HS-5 (cell line): ENCODE data around the gene EMP1.
A peak's percentile ranks its signal among the peaks of the same experiment; 100 is the strongest.

Experiments used
- DNase-seq: peaks from one replicate; pipeline ENCODE4 v3.0.0-alpha.2; 2012; ENCODE audit warnings: low read depth

EMP1 gene

GRCh38 chr12:13196130-13196921 lies at the start of gene EMP1:
TSS of gene EMP1 (plus strand) at chr12:13196726. CDS start at chr12:13211511, 14,785 bp downstream.
- peak; percentile 100 for DNase-seq

- no peak for DNase-seq
Observed at GRCh38 chr12:13147688-13148484, 48.6 kb upstream of the EMP1 start.

GRCh38 chr12:13148485-13148847 lies 48.1 kb upstream of the EMP1 start:
- DNase-seq = no peak

- DNase-seq = no peak
Observed at GRCh38 chr12:13149411-13149810, 47.1 kb upstream of the EMP1 start.

- DNase-seq = no peak
Observed at GRCh38 chr12:13152281-13152680, 44.2 kb upstream of the EMP1 start.

- DNase-seq = no peak
Observed at GRCh38 chr12:13152756-13153155, 43.8 kb upstream of the EMP1 start.

GRCh38 chr12:13153180-13153579 lies 43.3 kb upstream of the EMP1 start:
- no peak for DNase-seq

- no peak for DNase-seq
Observed at GRCh38 chr12:13154027-13154538, 42.4 kb upstream of the EMP1 start.

- no peak for DNase-seq
Observed at GRCh38 chr12:13154831-13155230, 41.7 kb upstream of the EMP1 start.

GRCh38 chr12:13156277-13156676 lies 40.2 kb upstream of the EMP1 start:
- DNase-seq = no peak

GRCh38 chr12:13161172-13161571 lies 35.4 kb upstream of the EMP1 start:
- no peak for DNase-seq

GRCh38 chr12:13162904-13163303 lies 33.6 kb upstream of the EMP1 start:
- no peak for DNase-seq

GRCh38 chr12:13163868-13164635 lies 32.5 kb upstream of the EMP1 start:
- no peak for DNase-seq

- DNase-seq = no peak
Observed at GRCh38 chr12:13164921-13165616, 31.5 kb upstream of the EMP1 start.

- no peak for DNase-seq
Observed at GRCh38 chr12:13165617-13166041, 30.9 kb upstream of the EMP1 start.

- DNase-seq = no peak
Observed at GRCh38 chr12:13167226-13167625, 29.3 kb upstream of the EMP1 start.

GRCh38 chr12:13167906-13168305 lies 28.6 kb upstream of the EMP1 start:
- no peak for DNase-seq

- no peak for DNase-seq
Observed at GRCh38 chr12:13169272-13169671, 27.3 kb upstream of the EMP1 start.

- DNase-seq = no peak
Observed at GRCh38 chr12:13170892-13171490, 25.5 kb upstream of the EMP1 start.

- DNase-seq = no peak
Observed at GRCh38 chr12:13171921-13172859, 24.3 kb upstream of the EMP1 start.
